CD4-positive, alpha-beta T cell (primary cell): ENCODE measurements around the gene HDAC5. TPM values are rescaled to one million over a fixed set of nuclear protein-coding genes. Genes with fewer than 3 reads are reported as not detected.
"Not testable (repeated sequence)": the region's sequence is repeated elsewhere in the genome, so short reads cannot be mapped to it uniquely, and the experiment has no call there.

Experiments
- ATAC-seq: fragments of 200-7000 bp; cut with Tn5 transposase; one replicate; pipeline ENCODE4 v1.10.0; 2022; ENCODE audit warnings: mild to moderate bottlenecking; ENCODE audit not compliant: poor library complexity
- CTCF ChIA-PET: fragments of 350-600 bp; sonication (Branson Sonifier 250); formaldehyde crosslinking; loops from one replicate; lab custom pipeline; 2021; ENCODE audit warnings: antibody characterized with exemption, inconsistent platforms; lab: Charles Lee
- POLR2A ChIA-PET: fragments of 350-600 bp; sonication (Branson Sonifier 250); formaldehyde crosslinking; loops from one replicate; lab custom pipeline; 2021; ENCODE audit warnings: antibody characterized with exemption, inconsistent platforms; lab: Charles Lee
- DNase-seq, 14 experiments: peaks; one replicate each; pipeline ENCODE4 v3.0.0-alpha.2; 2013 to 2020; ENCODE audit warnings: mixed read lengths in 2 of 14
- H3K27ac ChIP-seq, 2 donors: one replicate each; pipeline versions ENCODE4 v1.5.1 to v1.7.0; 2013; ENCODE audit warnings: low read length in 2 of 2, low read depth in 1 of 2, mild to moderate bottlenecking in 1 of 2
- H3K27me3 ChIP-seq, 2 experiments: 1 replicate in 1 of 2; 2 replicates in 1 of 2; pipeline versions ENCODE4 v1.6.1 to v1.7.0; 2013; ENCODE audit warnings: low read length in 2 of 2, control low read depth in 1 of 2, mild to moderate bottlenecking in 1 of 2, moderate library complexity in 1 of 2; ENCODE audit not compliant: insufficient read depth in 2 of 2, control insufficient read depth in 1 of 2
- H3K36me3 ChIP-seq: one replicate; pipeline ENCODE4 v1.6.1; 2013; ENCODE audit warnings: low read length, control low read depth; ENCODE audit not compliant: insufficient read depth
- H3K4me1 ChIP-seq: one replicate; pipeline ENCODE4 v1.6.1; 2013; ENCODE audit warnings: low read length, control low read depth; ENCODE audit not compliant: insufficient read depth
- H3K4me3 ChIP-seq: one replicate; pipeline ENCODE4 v1.5.1; 2013; ENCODE audit warnings: mild to moderate bottlenecking, low read length, moderate library complexity
- H3K9me3 ChIP-seq, 2 experiments: 1 replicate in 1 of 2; 2 replicates in 1 of 2; pipeline versions ENCODE4 v1.6.1 to v1.7.0; 2013; ENCODE audit warnings: low read length in 2 of 2, mild to moderate bottlenecking in 2 of 2, control low read depth in 1 of 2, moderate library complexity in 1 of 2; ENCODE audit not compliant: control insufficient read depth in 1 of 2, insufficient read depth in 1 of 2
- H3K27ac Mint-ChIP-seq: one replicate; pipeline ENCODE4 v1.8.0; 2020; ENCODE audit warnings: mixed read lengths
- H3K27me3 Mint-ChIP-seq: one replicate; pipeline ENCODE4 v1.8.0; 2021; ENCODE audit warnings: mixed read lengths
- H3K36me3 Mint-ChIP-seq: one replicate; pipeline ENCODE4 v1.8.0; 2021; ENCODE audit warnings: low read depth, mixed read lengths
- H3K4me1 Mint-ChIP-seq: one replicate; pipeline ENCODE4 v1.8.0; 2021; ENCODE audit warnings: low read depth, mixed read lengths
- H3K4me3 Mint-ChIP-seq: one replicate; pipeline ENCODE4 v1.8.0; 2020; ENCODE audit warnings: mild to moderate bottlenecking, mixed read lengths
- H3K9me3 Mint-ChIP-seq: one replicate; pipeline ENCODE4 v1.8.0; 2020; ENCODE audit warnings: mixed read lengths
- CTCF ChIP-seq: fragments of 200-600 bp; IDR thresholded peaks from one replicate; pipeline ENCODE4 v1.8.0; 2022; ENCODE audit warnings: antibody characterized with exemption, mild to moderate bottlenecking
- intact Hi-C, 2 experiments: fragments of 100-400 bp; cut with DNase I in 1 of 2; cut with micrococcal nuclease in 1 of 2; formaldehyde crosslinking; loops; one replicate each; pipeline versions ENCODE4 v1.15.1 to v1.9.0; 2023 to 2025; cut with DNase I, micrococcal nuclease
- total RNA-seq, 174 experiments: library from RNA in 2 of 174; stranded (reverse) in 2 of 174; gene quantifications; one replicate each; pipeline ENCODE4 v1.2.3 and lab custom pipeline; 2021 to 2026

Gene HDAC5
- total RNA-seq, 2 experiments from 2014 or later = 92.0 to 92.5 TPM

- ATAC-seq (no peak), DNase-seq (no peak)
- H3K27me3 Mint-ChIP-seq = no peaks in the 10 kb centered on the region
- Histone ChIP-seq H3K27ac (no peak overlapping the region), H3K27me3 (no peaks in the 10 kb centered on the region), H3K4me1 (peaks cover 6% of the 10 kb centered on the region), H3K4me3 (no peak overlapping the region), H3K9me3 (no peaks in the 10 kb centered on the region), H3K36me3 (peaks cover 39% of the 10 kb centered on the region)
- H3K36me3 Mint-ChIP-seq = peaks cover 54% of the 10 kb centered on the region
- ChIA-PET POLR2A (no interaction called here), CTCF (interaction anchor here (0.9 to 3.8 kb wide), 2 partner anchors 96 to 405 kb away, joined by 3 to 18 read pairs; no protein-coding TSS in a partner anchor)
- no peak for TF ChIP-seq CTCF
- no peak overlapping the region for H3K4me3 Mint-ChIP-seq
- intact Hi-C loops = loop anchor here in 1 of 2 experiments (2.0 to 10.0 kb wide), 2 partner anchors 125 to 161 kb away; no protein-coding TSS in a partner anchor
- H3K27ac Mint-ChIP-seq = no peak overlapping the region
- H3K9me3 Mint-ChIP-seq = no peaks in the 10 kb centered on the region
- peaks cover 13% of the 10 kb centered on the region for H3K4me1 Mint-ChIP-seq
Measured at GRCh38 chr17:44039829-44040635, 83.4 kb downstream of the HDAC5 start.

- peaks cover 6% of the 10 kb centered on the region for H3K4me1 ChIP-seq
- DNase-seq (no peak), ATAC-seq (no peak)
- Mint-ChIP-seq H3K27me3 (no peaks in the 10 kb centered on the region), H3K36me3 (peaks cover 53% of the 10 kb centered on the region), H3K27ac (no peak overlapping the region), H3K4me1 (peaks cover 17% of the 10 kb centered on the region), H3K9me3 (no peaks in the 10 kb centered on the region), H3K4me3 (no peak overlapping the region)
- no peaks in the 10 kb centered on the region for H3K27me3 ChIP-seq
- H3K9me3 ChIP-seq = no peaks in the 10 kb centered on the region
- ChIA-PET POLR2A (no interaction called here), CTCF (no interaction called here)
- H3K36me3 ChIP-seq = peaks cover 40% of the 10 kb centered on the region
- no peak for TF ChIP-seq CTCF
- intact Hi-C loops = no loop called here
- H3K4me3 ChIP-seq = no peak overlapping the region
- no peak overlapping the region for H3K27ac ChIP-seq
Measured at GRCh38 chr17:44038604-44039011, 84.8 kb downstream of the HDAC5 start.

GRCh38 chr17:44037471-44037870 is 86.0 kb downstream of the HDAC5 start:
- Mint-ChIP-seq H3K36me3 (peaks cover 60% of the 10 kb centered on the region), H3K27me3 (no peaks in the 10 kb centered on the region), H3K27ac (no peak overlapping the region), H3K9me3 (no peaks in the 10 kb centered on the region), H3K4me1 (peaks cover 10% of the 10 kb centered on the region), H3K4me3 (no peak overlapping the region)
- intact Hi-C loops = no loop called here
- CTCF ChIA-PET = no interaction called here
- no peaks in the 10 kb centered on the region for H3K27me3 ChIP-seq
- H3K4me1 ChIP-seq = peaks cover 6% of the 10 kb centered on the region
- H3K9me3 ChIP-seq = no peaks in the 10 kb centered on the region
- no peak for DNase-seq
- no peak overlapping the region for H3K27ac ChIP-seq
- no peak overlapping the region for H3K4me3 ChIP-seq
- no peak for TF ChIP-seq CTCF
- POLR2A ChIA-PET = no interaction called here
- ATAC-seq = no peak
- H3K36me3 ChIP-seq = peaks cover 46% of the 10 kb centered on the region

- H3K4me1 Mint-ChIP-seq, H3K4me1 ChIP-seq, CTCF ChIA-PET, H3K27me3 ChIP-seq, H3K9me3 ChIP-seq, H3K9me3 Mint-ChIP-seq, ATAC-seq, H3K27ac Mint-ChIP-seq, intact Hi-C loops, DNase-seq, H3K4me3 ChIP-seq, H3K27ac ChIP-seq, H3K4me3 Mint-ChIP-seq, H3K27me3 Mint-ChIP-seq, POLR2A ChIA-PET: not testable (repeated sequence)
- peaks cover 48% of the 10 kb centered on the region for H3K36me3 ChIP-seq
- peaks cover 64% of the 10 kb centered on the region for H3K36me3 Mint-ChIP-seq
Measured at GRCh38 chr17:44034688-44035087, 88.8 kb downstream of the HDAC5 start.
